SJCRH30 (cell line): ENCODE measurements around the gene OR8K5. TPM values are rescaled to one million over a fixed set of nuclear protein-coding genes. Genes with fewer than 3 reads are reported as not detected.
"Not testable (repeated sequence)": the region's sequence is repeated elsewhere in the genome, so short reads cannot be mapped to it uniquely, and the experiment has no call there.

ENCODE experiments used
- DNase-seq, 2 experiments: peaks; one replicate each; pipeline ENCODE4 v3.0.0-alpha.2; 2015 to 2020
- H3K27ac ChIP-seq: fragments of 250-450 bp; sonication (Bioruptor Pico); 2 replicates; pipeline ENCODE4 v1.5.1; 2020; ENCODE audit warnings: mild to moderate bottlenecking, moderate library complexity
- H3K27me3 ChIP-seq: fragments of 250-450 bp; sonication (Bioruptor Pico); 2 replicates; pipeline ENCODE4 v1.5.1; 2020; ENCODE audit warnings: mild to moderate bottlenecking, moderate library complexity
- H3K36me3 ChIP-seq: fragments of 250-450 bp; sonication (Bioruptor Pico); 2 replicates; pipeline ENCODE4 v1.5.1; 2020; ENCODE audit warnings: mild to moderate bottlenecking, moderate library complexity
- H3K4me1 ChIP-seq: fragments of 250-450 bp; sonication (Bioruptor Pico); 2 replicates; pipeline ENCODE4 v1.5.1; 2020; ENCODE audit warnings: mild to moderate bottlenecking, moderate library complexity
- H3K4me3 ChIP-seq: fragments of 250-450 bp; sonication (Bioruptor Pico); 2 replicates; pipeline ENCODE4 v1.5.1; 2020; ENCODE audit warnings: mild to moderate bottlenecking, moderate library complexity
- H3K9me3 ChIP-seq: fragments of 250-450 bp; sonication (Bioruptor Pico); replicated peaks from 2 replicates; pipeline ENCODE4 v1.5.1; 2020; ENCODE audit warnings: mild to moderate bottlenecking, moderate library complexity
- total RNA-seq: library from RNA; depleted of rRNA; stranded (reverse); fragments of >200 nt; shearing (Covaris generic); gene quantifications from 2 replicates; pipeline ENCODE4 v1.2.3, GENCODE V29; 2014; rRNA removed

OR8K5 gene, protein sequence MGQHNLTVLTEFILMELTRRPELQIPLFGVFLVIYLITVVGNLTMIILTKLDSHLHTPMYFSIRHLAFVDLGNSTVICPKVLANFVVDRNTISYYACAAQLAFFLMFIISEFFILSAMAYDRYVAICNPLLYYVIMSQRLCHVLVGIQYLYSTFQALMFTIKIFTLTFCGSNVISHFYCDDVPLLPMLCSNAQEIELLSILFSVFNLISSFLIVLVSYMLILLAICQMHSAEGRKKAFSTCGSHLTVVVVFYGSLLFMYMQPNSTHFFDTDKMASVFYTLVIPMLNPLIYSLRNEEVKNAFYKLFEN
- not detected in 2 replicates for total RNA-seq

DNA sequence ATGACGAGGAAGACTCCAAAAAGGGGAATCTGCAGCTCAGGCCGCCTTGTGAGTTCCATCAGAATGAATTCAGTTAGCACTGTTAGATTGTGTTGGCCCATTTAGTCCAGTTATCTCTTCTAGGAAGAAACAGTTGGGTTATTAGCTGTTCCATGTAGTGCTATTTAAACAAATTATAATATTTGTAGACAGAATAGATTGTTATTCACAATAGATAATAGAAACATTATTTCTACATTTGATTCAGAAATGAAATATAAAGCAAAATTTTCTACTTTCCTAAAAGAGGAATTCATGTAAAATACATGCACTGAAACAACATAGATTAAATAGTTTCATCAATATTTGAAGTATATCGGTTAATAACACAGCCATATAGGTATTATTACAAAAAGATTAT, at the start of gene OR8K5:
Gene OR8K5, minus strand, starts transcription at position 101 of the 400 bp plus-strand sequence. Its CDS starts 0 bp downstream, at position 101.
- no peaks in the 10 kb centered on the region for H3K4me1 ChIP-seq
- DNase-seq: no peak
- H3K27ac ChIP-seq: no peak within 1 kb of the TSS
- no peaks in the 10 kb centered on the region for H3K36me3 ChIP-seq
- H3K27me3 ChIP-seq: no peaks in the 10 kb centered on the region
- H3K4me3 ChIP-seq: no peak within 1 kb of the TSS
- no peaks in the 10 kb centered on the region for H3K9me3 ChIP-seq

DNA sequence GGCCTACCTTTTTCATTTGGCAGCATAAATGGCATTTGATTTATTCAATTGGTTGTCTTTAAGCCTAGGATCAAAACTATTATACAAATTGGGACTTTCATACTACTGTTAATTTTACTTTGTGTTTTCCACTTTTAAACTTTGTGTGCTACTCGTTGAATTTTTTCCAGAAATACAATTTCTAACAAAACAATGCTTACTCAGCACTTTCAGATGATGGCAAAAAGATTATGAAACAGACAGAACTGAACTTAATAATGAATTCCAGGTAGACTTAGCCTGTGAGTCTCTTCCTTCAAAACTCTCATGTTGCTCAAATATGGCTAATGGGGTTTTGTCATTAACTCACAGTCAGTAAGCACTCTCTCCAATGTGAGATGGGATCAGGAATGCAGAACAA, 47.7 kb upstream of the OR8K5 start:
- no peak for DNase-seq
- Histone ChIP-seq H3K27ac (no peak overlapping the region), H3K4me3 (no peak overlapping the region), H3K27me3 (peaks cover 7% of the 10 kb centered on the region), H3K9me3 (no peaks in the 10 kb centered on the region), H3K36me3 (no peaks in the 10 kb centered on the region), H3K4me1 (no peaks in the 10 kb centered on the region)

DNA sequence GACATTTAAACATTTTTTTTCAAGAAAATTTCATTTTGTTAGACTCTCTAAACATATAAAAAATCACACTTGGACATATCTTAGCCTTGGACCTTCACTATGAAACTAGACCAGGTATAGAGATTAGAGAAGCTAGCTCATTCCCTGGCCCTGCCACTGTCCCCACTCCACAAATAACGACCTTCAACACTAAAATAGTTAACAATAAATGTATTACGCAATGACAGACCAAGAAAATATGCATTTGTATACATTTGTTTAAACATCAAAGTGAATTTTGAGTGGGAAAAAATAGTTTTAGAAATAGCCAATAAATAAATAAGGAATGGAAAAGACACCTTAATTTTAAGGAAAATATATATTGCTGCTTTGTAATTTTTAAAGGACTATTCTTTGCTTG, 37.2 kb upstream of the OR8K5 start:
- Histone ChIP-seq H3K27me3 (0 out of 2 replicates have a peak, but pooled peaks cover 6% of the 10 kb centered on the region), H3K27ac (no peak overlapping the region), H3K4me1 (no peaks in the 10 kb centered on the region), H3K36me3 (no peaks in the 10 kb centered on the region), H3K4me3 (no peak overlapping the region), H3K9me3 (no peaks in the 10 kb centered on the region)
- no peak for DNase-seq

DNA sequence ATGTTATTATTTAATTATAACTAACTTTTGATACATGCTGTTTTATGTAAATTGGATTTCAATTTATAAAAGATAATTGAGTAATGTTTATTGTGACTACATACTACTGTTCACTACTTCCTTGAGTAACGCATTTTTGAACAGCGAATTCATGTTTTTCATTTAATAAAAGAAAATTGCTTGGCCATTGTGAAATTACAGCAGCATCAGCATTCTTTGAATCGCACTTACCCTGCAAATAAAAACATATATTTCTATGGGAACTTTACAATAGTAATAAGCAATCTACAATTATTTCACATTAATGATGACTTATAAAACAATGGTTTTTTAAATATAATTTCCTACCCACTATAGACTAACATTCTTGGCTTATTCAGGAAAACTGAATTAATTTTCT, 36.6 kb upstream of the OR8K5 start:
- Histone ChIP-seq H3K27me3 (0 out of 2 replicates have a peak, but pooled peaks cover 6% of the 10 kb centered on the region), H3K4me3 (no peak overlapping the region), H3K27ac (no peak overlapping the region)

DNA sequence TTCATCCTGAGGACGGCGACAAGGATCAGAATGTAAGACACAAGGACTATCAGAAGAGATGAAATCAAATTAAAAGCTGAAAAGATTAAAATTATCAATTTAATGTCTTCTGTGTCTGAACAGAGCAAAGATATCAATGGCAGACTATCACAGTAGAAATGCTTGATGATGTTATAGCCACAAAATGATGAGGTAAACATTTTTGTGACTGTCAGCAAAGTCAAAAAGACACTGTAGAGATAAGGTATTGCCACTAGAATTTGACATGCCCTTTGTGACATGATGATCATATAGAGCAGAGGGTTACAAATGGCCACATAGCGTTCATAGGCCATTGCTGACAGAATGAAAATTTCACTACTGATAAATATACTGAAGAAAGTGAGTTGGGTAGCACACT, 28.5 kb upstream of the OR8K5 start:
- DNase-seq: no peak
- no peak overlapping the region for H3K4me3 ChIP-seq
- H3K27ac ChIP-seq: no peak overlapping the region
- no peaks in the 10 kb centered on the region for H3K27me3 ChIP-seq
- H3K36me3 ChIP-seq: no peaks in the 10 kb centered on the region
- H3K9me3 ChIP-seq: no peaks in the 10 kb centered on the region
- H3K4me1 ChIP-seq: no peaks in the 10 kb centered on the region

More for the DNA sequence above, 36.6 kb upstream of the OR8K5 start:
- H3K9me3 ChIP-seq: no peaks in the 10 kb centered on the region
- DNase-seq: no peak
- H3K4me1 ChIP-seq: no peaks in the 10 kb centered on the region
- no peaks in the 10 kb centered on the region for H3K36me3 ChIP-seq

DNA sequence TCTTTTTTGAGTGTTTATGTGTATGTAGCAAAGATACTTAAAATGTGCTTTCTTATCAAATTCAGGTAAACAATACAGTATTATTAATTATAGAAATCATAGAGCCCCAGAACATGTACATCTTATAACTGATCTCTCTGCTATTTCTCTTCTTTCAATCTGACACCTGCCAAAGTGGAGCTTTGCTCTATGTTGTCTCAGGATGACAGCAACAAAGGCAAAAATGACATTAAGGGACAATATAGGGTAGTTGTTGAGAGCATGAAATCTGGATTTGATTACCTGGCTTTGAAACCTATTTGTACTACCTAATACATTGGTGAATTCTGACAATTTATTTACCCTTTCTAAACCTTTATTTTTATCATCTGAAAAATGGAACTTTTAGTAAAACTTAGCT, 23.3 kb upstream of the OR8K5 start:
- Histone ChIP-seq H3K9me3 (0 out of 2 replicates have a peak, but pooled peaks cover 3% of the 10 kb centered on the region), H3K4me1 (no peaks in the 10 kb centered on the region), H3K4me3 (no peak overlapping the region), H3K36me3 (no peaks in the 10 kb centered on the region), H3K27ac (no peak overlapping the region), H3K27me3 (no peaks in the 10 kb centered on the region)
- no peak for DNase-seq

DNA sequence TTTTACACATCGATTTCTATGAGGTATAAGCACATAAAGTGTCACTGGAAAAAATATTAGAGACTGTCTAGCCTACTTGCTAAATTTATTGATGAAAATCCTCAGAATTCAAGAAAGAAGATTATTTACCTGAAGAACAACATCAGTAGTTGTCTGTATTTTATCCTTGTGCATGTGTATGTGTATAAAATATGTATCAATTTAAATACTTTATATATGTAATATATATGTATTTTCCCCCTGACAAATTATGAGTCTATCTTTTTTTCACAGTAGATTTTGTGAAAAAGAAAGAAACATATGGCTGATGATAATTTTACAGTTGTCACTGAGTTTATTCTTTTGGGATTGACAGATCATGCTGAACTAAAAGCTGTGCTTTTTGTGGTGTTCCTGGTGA, 16.2 kb upstream of the OR8K5 start, which contains the start of gene OR5J2:
Gene OR5J2, plus strand, starts transcription at position 301 of the 400 bp plus-strand sequence. Its CDS starts 0 bp downstream, at position 301.
- no peaks in the 10 kb centered on the region for H3K4me1 ChIP-seq
- no peak within 1 kb of the TSS for H3K4me3 ChIP-seq
- no peaks in the 10 kb centered on the region for H3K36me3 ChIP-seq
- no peak within 1 kb of the TSS for H3K27ac ChIP-seq
- no peak for DNase-seq
- H3K27me3 ChIP-seq: no peaks in the 10 kb centered on the region
- 0 out of 2 replicates have a peak, but pooled peaks cover 3% of the 10 kb centered on the region for H3K9me3 ChIP-seq

DNA sequence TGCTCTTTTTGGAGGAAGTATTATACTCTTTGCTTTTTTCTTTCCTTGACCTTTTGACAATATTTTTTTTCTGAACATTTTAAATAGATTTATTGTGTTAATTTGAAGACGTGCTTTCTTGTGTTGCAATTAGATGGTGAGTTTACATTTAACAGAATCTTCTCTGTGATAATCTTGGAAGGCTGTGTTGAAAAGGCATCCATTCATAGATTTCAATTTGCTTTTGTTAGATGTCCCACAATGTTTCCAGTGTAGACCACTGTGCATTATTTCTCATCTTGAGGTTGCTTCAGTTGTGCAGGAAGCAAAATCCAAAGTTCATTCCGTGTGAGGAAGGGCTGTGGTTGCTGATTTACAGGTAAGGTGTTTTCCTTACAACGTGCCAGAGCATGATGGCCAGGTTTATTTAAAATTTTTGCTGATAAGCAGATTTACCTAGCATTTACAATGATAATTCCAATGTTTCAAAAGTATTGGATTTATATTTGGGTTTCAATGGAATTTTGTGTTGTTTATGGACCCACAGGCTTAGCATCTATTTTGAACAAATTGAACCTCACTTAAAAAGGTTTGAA, 12.2 kb upstream of the OR8K5 start:
- no peak overlapping the region for H3K27ac ChIP-seq
- no peak for DNase-seq
- H3K27me3 ChIP-seq: no peaks in the 10 kb centered on the region
- H3K36me3 ChIP-seq: no peaks in the 10 kb centered on the region
- no peaks in the 10 kb centered on the region for H3K9me3 ChIP-seq
- no peak overlapping the region for H3K4me3 ChIP-seq
- H3K4me1 ChIP-seq: no peaks in the 10 kb centered on the region

DNA sequence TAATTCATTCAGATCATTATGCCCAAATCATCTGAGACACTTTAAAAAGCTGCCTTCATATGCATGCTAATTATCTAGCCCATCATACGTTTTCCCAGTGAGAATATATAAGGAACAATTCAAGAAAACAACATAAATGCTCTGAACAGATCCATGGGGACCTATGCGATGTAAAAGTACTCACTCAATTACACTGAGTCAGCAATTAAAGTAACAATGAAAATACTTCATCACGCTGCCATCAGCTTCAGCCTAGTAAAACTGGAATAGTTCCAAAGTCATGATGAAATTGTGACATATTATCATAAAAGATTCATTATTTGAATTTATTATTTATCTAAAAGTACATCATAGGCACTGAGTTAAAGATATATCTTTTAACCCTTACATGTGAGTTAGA, 3.7 kb upstream of the OR8K5 start:
- no peaks in the 10 kb centered on the region for H3K36me3 ChIP-seq
- no peak overlapping the region for H3K27ac ChIP-seq
- H3K9me3 ChIP-seq: no peaks in the 10 kb centered on the region
- H3K4me1 ChIP-seq: no peaks in the 10 kb centered on the region
- H3K27me3 ChIP-seq: no peaks in the 10 kb centered on the region
- no peak for DNase-seq
- H3K4me3 ChIP-seq: no peak overlapping the region

DNA sequence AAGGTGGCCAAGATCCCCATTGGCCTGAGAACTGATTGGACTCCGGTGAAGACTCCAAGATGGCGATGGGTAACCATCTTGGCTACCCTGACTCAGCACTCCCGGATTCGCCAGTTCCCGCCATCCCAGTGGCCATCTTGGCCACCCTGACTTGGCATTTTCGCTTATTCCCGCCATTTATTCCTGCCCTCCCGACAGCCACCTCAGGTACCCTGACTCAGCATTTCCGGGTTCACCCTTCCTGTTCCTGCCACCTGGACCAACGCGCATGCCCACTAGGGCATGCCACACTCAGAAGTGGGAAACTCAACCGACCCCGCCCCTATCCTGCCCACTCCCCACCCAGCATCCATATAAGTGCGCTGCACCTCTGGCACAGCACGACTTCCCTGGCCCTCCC, 7.8 kb downstream of the OR8K5 start:
- no peak for DNase-seq
- Histone ChIP-seq H3K4me3 (no peak overlapping the region), H3K9me3 (no peaks in the 10 kb centered on the region), H3K36me3 (no peaks in the 10 kb centered on the region), H3K27me3 (no peaks in the 10 kb centered on the region), H3K27ac (no peak overlapping the region), H3K4me1 (no peaks in the 10 kb centered on the region)

DNA sequence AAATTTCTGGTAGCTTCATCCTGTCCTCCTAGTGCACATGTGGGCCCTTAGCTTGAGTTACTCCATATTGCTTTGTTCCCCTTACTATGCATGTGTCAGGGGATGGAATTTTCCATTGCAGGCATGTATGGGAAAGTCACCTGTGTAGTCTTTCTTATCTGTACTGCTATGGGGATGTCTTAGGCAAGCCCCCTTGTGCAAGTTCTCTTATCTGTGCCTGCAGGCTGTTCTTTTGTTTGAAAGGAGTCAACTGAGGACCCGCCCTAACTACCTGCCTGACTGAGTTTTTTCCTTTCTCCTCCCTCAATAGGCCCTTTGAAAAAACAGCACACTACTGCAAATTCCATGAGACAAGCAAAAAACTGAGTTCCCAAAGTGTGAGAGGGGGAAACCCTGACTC, 8.7 kb downstream of the OR8K5 start:
- DNase-seq: no peak
- Histone ChIP-seq H3K4me1 (no peaks in the 10 kb centered on the region), H3K27ac (no peak overlapping the region), H3K9me3 (no peaks in the 10 kb centered on the region), H3K4me3 (no peak overlapping the region), H3K27me3 (no peaks in the 10 kb centered on the region), H3K36me3 (no peaks in the 10 kb centered on the region)

DNA sequence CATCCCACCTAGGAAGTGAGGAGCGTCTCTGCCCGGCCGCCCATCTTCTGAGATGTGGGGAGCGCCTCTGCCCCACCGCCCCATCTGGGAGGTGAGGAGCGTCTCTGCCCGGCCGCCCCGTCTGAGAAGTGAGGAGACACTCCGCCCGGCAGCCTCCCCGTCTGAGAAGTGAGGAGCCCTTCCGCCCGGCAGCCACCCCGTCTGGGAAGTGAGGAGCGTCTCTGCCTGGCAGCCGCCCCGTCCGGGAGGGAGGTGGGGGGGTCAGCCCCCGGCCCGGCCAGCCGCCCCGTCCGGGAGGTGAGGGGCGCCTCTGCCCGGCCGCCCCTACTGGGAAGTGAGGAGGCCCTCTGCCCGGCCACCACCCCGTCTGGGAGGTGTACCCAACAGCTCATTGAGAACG, 16.4 kb downstream of the OR8K5 start:
- not testable (repeated sequence) for H3K4me1 ChIP-seq, H3K9me3 ChIP-seq, DNase-seq, H3K4me3 ChIP-seq, H3K27me3 ChIP-seq, H3K27ac ChIP-seq, H3K36me3 ChIP-seq

DNA sequence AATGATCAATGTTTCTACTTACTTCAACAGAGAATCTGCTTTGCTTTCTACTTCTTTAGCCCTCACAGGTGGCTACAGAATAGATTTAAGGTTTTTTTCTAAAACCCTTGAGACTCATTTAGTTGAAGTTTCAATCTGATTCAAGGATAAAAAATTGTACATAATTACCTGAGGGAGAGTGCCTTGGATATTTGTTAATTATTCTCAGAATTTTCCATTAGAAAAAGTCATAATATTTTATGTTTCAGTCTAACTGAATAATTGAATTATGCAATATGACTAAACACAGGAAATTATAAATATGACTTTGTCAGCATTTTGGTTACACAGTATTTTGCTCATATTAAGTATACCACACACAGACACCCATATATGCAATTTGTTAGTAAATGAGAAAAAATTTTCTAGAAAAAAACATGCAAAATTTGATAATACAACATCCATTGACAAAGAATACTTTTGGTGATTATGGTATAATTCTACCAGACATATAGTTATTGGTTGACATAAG, 19.9 kb downstream of the OR8K5 start, which contains the start of gene OR8J3:
Gene OR8J3, minus strand, starts transcription at position 51 of the 511 bp plus-strand sequence. CDS start 2,483 bp downstream, outside the sequence.
- H3K9me3 ChIP-seq: no peaks in the 10 kb centered on the region
- no peak for DNase-seq
- no peaks in the 10 kb centered on the region for H3K27me3 ChIP-seq
- no peaks in the 10 kb centered on the region for H3K36me3 ChIP-seq
- no peaks in the 10 kb centered on the region for H3K4me1 ChIP-seq
- no peak within 1 kb of the TSS for H3K4me3 ChIP-seq
- no peak within 1 kb of the TSS for H3K27ac ChIP-seq

DNA sequence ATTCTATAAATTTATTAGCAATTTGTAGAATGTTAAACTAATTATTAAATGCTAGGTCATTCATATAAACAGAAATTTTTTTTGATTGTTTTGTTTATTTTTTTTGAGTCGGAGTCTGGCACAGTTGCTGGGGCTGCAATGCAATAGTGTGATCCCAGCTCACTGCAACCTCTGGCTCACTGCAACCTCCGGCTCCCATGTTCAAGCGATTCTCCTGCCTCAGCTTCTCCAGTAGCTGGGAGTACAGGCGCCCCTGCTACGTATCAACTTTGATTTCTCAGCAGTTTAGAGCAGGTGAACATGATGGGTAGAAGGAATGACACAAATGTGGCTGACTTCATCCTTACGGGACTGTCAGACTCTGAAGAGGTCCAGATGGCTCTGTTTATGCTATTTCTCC, 38.0 kb downstream of the OR8K5 start, which contains the start of gene OR8H3:
Gene OR8H3, plus strand, starts transcription at position 301 of the 400 bp plus-strand sequence. Its CDS starts 0 bp downstream, at position 301.
- DNase-seq: no peak
- no peaks in the 10 kb centered on the region for H3K9me3 ChIP-seq
- H3K4me3 ChIP-seq: no peak within 1 kb of the TSS
- no peaks in the 10 kb centered on the region for H3K4me1 ChIP-seq
- peaks cover 4% of the 10 kb centered on the region for H3K27me3 ChIP-seq
- H3K36me3 ChIP-seq: no peaks in the 10 kb centered on the region
- H3K27ac ChIP-seq: no peak within 1 kb of the TSS
